Stimulated activated naive CD8-positive, alpha-beta T cell treated with anti-CD3 and anti-CD28 coated beads, Interleukin-15, amount 100 ng/mL, for 72 hours (primary cell): ENCODE measurements around the gene CHRNB1.

Source experiments
- ATAC-seq: fragments of 150-1000 bp; cut with Tn5 transposase; 2 replicates; pipeline ENCODE4 v1.10.0; 2021; ENCODE audit warnings: mild to moderate bottlenecking, moderate library complexity
- DNase-seq, 2 donors: peaks; one replicate each; pipeline ENCODE4 v3.0.0; 2021 to 2022
- H3K27ac Mint-ChIP-seq, 2 donors: one replicate each; pipeline ENCODE4 v1.8.0; 2022; ENCODE audit warnings: mild to moderate bottlenecking in 2 of 2, mixed read lengths in 2 of 2, moderate library complexity in 2 of 2
- H3K27me3 Mint-ChIP-seq: one replicate; pipeline ENCODE4 v1.8.0; 2022; ENCODE audit warnings: mixed read lengths
- H3K4me1 Mint-ChIP-seq: one replicate; pipeline ENCODE4 v1.8.0; 2022; ENCODE audit warnings: mild to moderate bottlenecking, mixed read lengths
- H3K4me3 Mint-ChIP-seq, 2 donors: one replicate each; pipeline ENCODE4 v1.8.0; 2022; ENCODE audit warnings: mild to moderate bottlenecking in 2 of 2, mixed read lengths in 2 of 2, moderate library complexity in 1 of 2
- H3K9me3 Mint-ChIP-seq, 2 donors: one replicate each; pipeline ENCODE4 v1.8.0; 2022; ENCODE audit warnings: mixed read lengths in 2 of 2

CHRNB1 gene

DNA sequence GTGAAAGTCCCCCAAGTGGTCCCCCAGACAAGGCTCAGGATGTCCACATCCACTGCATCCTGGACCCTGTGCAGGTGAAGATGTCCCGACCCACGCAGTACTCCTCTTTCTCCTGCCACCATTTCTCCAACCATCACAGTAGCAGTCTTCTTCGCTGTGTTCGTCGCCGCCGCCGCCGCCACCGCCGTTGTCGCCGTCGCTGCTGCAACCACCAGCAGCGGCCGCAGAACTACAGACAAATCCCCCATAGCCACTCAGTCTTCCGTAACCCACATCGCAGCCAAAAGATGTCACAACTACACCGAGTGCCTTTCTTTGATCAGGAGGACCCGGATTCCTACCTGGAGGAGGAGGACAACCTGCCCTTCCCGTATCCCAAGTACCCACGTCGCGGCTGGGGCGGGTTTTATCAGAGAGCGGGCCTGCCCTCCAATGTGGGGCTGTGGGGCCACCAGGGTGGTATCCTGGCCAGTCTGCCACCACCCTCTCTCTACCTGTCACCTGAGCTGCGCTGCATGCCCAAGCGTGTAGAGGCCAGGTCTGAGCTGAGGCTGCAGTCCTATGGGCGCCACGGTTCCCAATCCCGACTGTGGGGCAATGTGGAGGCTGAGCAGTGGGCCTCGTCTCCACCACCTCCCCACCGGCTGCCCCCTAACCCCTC lies 18.5 kb upstream of the CHRNB1 start:
- no peak overlapping the region for H3K4me3 Mint-ChIP-seq
- peak; percentile 19 for ATAC-seq
- no peak overlapping the region for H3K27ac Mint-ChIP-seq
- H3K27me3 Mint-ChIP-seq = no peaks in the 10 kb centered on the region
- no peaks in the 10 kb centered on the region for H3K4me1 Mint-ChIP-seq
- H3K9me3 Mint-ChIP-seq = no peaks in the 10 kb centered on the region
- DNase-seq = no peak

DNA sequence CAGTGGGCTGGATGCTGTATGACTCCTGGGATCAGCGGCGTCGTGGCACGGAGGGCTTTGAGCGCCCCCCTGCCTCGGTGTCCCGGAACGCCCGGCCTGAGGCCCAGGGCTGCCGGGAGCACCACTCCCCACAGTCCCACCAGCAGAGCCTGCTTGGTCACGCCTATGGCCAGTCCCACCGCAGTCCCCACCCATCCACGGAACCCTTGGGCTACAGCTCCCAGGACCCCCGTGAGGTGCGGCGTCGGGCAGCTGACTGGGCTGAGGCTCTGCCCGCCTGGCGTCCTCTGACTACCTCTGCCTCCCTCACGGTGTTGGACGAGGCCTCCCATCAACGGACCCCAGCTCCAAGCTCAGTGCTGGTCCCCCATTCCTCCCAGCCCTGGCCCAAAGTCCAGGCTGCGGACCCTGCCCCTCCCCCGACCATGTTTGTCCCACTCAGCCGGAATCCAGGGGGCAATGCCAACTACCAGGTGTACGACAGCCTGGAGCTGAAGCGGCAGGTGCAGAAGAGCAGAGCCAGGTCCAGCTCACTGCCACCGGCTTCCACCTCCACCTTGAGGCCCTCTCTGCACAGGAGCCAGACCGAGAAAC lies 17.9 kb upstream of the CHRNB1 start:
- no peak overlapping the region for H3K27ac Mint-ChIP-seq
- H3K4me1 Mint-ChIP-seq = no peaks in the 10 kb centered on the region
- DNase-seq (no peak), ATAC-seq (no peak)
- H3K27me3 Mint-ChIP-seq = no peaks in the 10 kb centered on the region
- no peak overlapping the region for H3K4me3 Mint-ChIP-seq
- no peaks in the 10 kb centered on the region for H3K9me3 Mint-ChIP-seq

DNA sequence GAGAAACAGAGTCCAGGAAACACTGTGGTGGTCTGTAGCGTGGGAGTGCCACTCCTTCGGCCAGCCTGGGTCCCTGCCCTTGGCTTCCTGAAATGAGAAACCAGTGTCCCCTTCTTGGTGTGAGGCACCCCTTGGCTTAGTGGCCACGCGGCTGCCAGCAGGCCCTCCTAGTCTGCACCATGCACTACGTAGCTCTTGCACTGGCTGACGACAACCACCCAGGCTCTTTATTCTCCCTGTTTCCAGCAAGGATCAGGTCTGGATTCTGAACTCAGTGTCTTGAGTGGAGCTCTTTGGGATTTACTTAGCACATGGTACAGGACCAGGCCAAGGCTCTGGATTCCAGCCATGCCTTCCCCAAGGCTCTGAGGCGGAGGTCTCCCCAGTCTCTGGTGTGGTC lies 17.3 kb upstream of the CHRNB1 start:
- no peak for ATAC-seq
- no peaks in the 10 kb centered on the region for H3K27me3 Mint-ChIP-seq
- H3K4me3 Mint-ChIP-seq = no peak overlapping the region
- no peaks in the 10 kb centered on the region for H3K4me1 Mint-ChIP-seq
- DNase-seq = no peak
- no peaks in the 10 kb centered on the region for H3K9me3 Mint-ChIP-seq
- no peak overlapping the region for H3K27ac Mint-ChIP-seq

DNA sequence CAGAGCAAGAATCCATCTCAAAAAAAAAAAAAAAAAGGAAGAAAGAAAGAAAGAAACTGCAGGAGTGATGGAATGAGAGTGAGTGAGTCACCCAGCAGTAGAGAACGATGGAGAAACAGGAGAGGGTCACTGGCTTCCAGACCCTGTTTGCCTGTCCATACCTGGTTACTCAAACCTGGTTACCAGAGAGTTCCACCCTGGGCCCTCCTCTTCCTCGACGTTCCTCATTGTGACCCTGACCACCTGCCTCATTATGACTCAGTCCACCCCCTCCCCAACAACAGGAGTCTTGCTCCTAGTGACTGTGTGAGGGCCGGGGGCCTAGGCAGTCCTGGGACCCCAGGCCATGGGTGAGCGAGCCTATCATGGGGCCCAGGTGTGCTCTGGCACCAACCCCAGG lies 16.3 kb upstream of the CHRNB1 start, which contains the start of gene SPEM3:
TSS of gene SPEM3 (plus strand) at position 301 of the 400 bp plus-strand sequence. CDS start at position 347, 46 bp downstream.
- Mint-ChIP-seq H3K27me3 (no peaks in the 10 kb centered on the region), H3K4me1 (no peaks in the 10 kb centered on the region), H3K9me3 (no peaks in the 10 kb centered on the region), H3K27ac (no peak within 1 kb of the TSS), H3K4me3 (no peak within 1 kb of the TSS)
- ATAC-seq (no peak), DNase-seq (no peak)

DNA sequence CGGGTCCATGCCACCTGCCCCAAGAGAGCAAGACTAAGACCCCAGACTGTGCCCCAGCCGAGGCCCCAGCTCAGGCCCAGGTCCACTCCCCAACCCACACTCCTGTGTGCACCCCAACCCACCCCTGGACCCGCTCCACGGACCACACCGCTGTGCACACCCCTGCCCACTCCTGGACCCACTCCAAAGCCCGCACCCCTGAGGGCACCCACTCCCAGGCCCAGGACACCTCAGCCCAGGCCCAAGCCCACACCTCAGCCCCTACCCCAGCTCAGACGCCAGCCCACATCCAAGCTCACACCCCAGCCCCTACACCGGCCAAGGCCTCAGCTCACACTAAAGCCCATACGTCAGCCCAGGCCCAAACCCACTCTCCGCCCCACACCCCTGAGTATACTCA lies 15.1 kb upstream of the CHRNB1 start:
- Mint-ChIP-seq H3K4me1 (peaks cover under 1% of the 10 kb centered on the region), H3K27ac (no peak overlapping the region), H3K9me3 (no peaks in the 10 kb centered on the region), H3K4me3 (no peak overlapping the region), H3K27me3 (no peaks in the 10 kb centered on the region)
- peak; percentile 55 for ATAC-seq
- no peak for DNase-seq

DNA sequence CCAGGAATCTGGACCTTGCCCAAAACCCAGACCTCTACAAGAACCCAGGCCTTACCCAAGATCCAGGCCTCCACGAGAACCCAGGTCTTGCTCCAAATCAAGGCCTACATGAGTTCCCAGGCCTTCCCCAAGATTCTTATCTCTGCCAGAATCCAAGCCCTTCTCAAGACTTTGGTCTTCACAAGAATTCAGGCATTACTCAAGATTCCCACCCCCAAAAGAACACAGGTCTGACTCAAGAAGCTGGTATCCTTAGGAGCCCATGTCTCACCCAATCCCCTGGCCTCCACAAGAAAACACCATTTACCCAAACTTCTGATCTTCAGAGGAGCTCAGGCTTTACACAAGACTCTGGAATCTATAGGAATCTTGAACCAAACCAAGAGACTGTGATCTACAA lies 13.6 kb upstream of the CHRNB1 start:
- Mint-ChIP-seq H3K27ac (no peak overlapping the region), H3K9me3 (no peaks in the 10 kb centered on the region)
- no peak for ATAC-seq

DNA sequence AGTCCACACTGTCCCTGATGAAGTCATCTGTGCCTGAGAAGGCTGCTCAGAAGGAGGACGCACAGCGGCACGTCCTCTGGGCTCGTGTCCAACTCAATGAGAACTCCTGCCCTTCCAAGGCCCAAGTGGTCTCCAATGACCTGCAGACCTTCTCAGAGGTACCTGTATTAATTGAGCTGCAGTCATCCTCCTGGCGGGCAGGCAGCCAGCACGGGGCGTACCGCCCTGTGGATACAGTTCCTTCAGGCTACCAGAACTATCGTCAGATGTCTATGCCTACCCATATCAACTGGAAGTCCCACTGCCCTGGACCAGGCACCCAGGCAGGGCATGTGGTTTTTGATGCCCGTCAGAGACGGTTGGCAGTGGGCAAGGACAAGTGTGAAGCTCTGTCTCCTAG lies 12.6 kb upstream of the CHRNB1 start:
- H3K4me1 Mint-ChIP-seq = peaks cover 20% of the 10 kb centered on the region
- H3K27ac Mint-ChIP-seq = no peak overlapping the region
- no peaks in the 10 kb centered on the region for H3K27me3 Mint-ChIP-seq
- no peaks in the 10 kb centered on the region for H3K9me3 Mint-ChIP-seq
- ATAC-seq (no peak), DNase-seq (no peak)
- H3K4me3 Mint-ChIP-seq = no peak overlapping the region

More for the DNA sequence above, 13.6 kb upstream of the CHRNB1 start:
- no peaks in the 10 kb centered on the region for H3K27me3 Mint-ChIP-seq
- H3K4me3 Mint-ChIP-seq = no peak overlapping the region
- H3K4me1 Mint-ChIP-seq = peaks cover 10% of the 10 kb centered on the region
- DNase-seq = no peak

DNA sequence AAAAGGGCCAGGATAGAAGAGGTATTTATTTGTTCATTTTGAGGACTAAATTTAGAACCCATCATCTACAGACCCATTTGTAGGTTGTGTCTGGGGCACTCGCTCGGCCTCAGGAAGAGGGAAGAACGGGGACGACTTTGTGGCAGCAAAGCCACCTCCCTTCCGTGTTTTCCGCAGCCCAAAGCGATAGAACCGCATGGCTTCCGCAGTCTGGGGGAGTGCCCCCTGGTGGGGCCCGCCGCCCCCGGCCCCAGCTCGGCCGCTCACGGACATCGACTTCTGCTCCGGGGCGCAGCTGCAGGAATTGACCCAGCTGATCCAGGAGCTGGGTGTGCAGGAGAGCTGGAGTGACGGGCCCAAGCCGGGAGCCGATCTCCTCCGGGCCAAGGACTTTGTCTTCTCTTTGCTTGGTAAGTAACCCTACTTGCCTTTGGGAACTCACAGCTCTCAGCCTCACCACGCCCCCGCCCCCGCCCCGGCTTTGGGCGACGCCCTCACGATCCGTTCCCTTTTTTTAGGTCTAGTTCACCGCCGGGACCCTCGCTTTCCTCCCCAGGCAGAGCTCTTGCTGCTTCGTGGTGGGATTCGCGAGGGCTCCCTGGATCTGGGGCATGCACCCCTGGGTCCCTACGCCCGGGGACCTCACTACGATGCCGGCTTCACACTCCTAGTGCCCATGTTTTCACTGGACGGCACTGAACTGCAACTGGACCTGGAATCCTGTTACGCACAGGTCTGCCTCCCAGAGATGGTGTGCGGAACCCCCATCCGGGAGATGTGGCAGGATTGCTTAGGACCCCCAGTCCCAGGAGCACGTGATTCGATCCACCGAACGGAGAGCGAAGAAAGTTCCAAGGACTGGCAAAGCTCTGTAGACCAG lies 8.9 kb upstream of the CHRNB1 start:
- Mint-ChIP-seq H3K27ac (peak overlapping the region; percentile 87 to 88), H3K27me3 (peaks cover 23% of the 10 kb centered on the region), H3K4me3 (peak overlapping the region; percentile 91 to 99), H3K4me1 (peaks cover 52% of the 10 kb centered on the region), H3K9me3 (no peaks in the 10 kb centered on the region)
- DNase-seq (peak; percentile 75 to 78), ATAC-seq (peak; percentile 48)

DNA sequence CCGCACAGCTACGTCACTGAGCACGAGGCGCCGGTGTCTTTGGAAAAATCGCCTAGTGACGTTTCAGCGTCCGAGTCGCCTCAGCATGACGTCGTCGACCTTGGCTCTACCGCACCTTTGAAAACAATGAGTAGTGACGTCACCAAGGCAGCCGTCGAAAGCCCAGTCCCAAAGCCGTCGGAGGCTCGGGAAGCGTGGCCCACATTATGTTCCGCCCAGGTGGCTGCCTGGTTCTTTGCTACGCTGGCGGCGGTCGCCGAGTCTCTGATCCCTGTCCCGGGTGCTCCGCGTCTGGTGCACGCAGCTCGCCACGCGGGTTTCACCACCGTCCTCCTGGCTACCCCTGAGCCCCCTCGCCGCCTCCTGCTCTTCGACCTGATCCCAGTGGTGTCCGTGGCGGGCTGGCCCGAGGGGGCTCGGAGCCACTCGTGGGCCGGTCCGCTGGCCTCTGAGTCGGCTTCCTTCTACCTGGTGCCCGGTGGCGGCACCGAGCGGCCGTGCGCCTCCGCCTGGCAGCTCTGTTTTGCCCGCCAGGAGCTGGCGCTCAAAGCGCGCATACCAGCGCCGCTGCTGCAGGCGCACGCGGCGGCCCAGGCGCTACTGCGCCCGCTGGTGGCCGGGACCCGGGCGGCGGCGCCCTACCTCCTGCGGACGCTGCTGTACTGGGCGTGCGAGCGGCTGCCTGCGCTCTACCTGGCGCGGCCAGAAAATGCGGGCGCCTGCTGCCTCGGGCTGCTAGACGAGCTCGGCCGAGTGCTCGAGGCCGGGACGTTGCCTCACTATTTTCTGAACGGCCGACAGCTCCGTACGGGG lies 8.1 kb upstream of the CHRNB1 start:
- Mint-ChIP-seq H3K27me3 (peaks cover 29% of the 10 kb centered on the region), H3K4me3 (peak overlapping the region; percentile 91 to 99), H3K9me3 (no peaks in the 10 kb centered on the region), H3K4me1 (peaks cover 57% of the 10 kb centered on the region), H3K27ac (peak overlapping the region; percentile 61 to 87)
- DNase-seq (peak; percentile 86 to 88), ATAC-seq (peak; percentile 83)

DNA sequence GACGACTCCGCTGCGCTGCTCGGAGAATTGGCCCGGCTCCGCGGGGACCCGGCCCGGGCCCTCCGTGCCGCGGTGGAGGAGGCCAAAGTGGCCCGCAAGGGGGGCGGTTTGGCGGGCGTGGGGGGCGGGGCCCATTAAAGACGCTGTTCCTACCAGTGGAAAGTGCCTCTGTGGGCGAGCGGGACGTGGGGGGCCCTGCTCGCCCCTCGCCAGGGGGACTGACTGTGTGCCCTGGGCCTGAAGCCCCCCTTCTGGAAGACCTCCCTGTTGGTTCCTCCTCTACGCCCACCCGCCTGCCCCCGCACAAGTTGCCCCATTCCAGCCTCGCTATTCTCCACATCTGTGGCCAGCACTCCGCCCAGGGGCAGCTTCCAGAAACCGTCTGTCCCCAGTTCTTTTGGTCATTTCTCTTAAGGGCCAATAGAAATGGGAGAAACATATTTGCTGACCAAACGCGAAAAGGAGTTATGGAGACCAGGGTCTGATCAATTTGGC lies 7.4 kb upstream of the CHRNB1 start:
- no peaks in the 10 kb centered on the region for H3K9me3 Mint-ChIP-seq
- peak overlapping the region; percentile 91 to 99 for H3K4me3 Mint-ChIP-seq
- no peak for ATAC-seq
- H3K27ac Mint-ChIP-seq = no peak overlapping the region
- H3K27me3 Mint-ChIP-seq = peaks cover 36% of the 10 kb centered on the region
- no peak for DNase-seq
- peaks cover 57% of the 10 kb centered on the region for H3K4me1 Mint-ChIP-seq

DNA sequence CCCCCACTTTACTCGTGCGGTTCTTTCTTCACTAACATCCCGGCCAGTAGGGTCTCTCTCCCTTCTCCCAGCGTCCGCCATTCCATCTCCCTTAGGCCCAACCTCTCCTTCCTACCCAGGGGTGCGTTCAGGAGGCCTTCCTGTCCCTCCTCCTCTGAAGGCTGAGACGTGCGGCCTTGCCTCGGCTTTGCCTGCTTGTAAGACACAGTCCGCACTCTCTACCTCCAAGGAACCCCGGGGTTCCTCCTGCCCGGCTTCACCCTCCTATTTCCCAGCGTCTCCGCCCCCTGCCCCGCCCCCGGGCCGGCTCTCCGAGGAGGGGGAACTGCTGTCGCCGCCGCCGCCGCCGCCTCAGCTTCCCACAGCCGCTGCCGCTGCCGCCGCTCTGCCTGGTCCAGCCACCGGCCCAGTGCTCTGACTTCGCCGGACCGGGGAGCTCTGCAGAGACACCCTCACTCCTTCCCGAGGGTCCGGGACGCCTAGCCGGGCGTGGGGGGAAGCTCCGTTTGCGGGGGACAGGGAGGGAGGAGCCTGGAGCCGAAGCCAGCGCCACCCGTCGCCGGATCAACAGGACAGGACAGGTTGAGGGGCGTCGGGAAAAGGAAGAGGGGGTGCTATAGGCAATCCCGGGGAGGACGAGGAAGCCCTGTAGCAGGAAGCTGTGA lies 6.8 kb upstream of the CHRNB1 start:
- H3K4me1 Mint-ChIP-seq = peaks cover 57% of the 10 kb centered on the region
- DNase-seq (peak; percentile 55 to 59), ATAC-seq (no peak)
- H3K4me3 Mint-ChIP-seq = peak overlapping the region; percentile 87 to 99
- H3K27me3 Mint-ChIP-seq = peaks cover 43% of the 10 kb centered on the region
- H3K27ac Mint-ChIP-seq = no peak overlapping the region
- no peaks in the 10 kb centered on the region for H3K9me3 Mint-ChIP-seq

DNA sequence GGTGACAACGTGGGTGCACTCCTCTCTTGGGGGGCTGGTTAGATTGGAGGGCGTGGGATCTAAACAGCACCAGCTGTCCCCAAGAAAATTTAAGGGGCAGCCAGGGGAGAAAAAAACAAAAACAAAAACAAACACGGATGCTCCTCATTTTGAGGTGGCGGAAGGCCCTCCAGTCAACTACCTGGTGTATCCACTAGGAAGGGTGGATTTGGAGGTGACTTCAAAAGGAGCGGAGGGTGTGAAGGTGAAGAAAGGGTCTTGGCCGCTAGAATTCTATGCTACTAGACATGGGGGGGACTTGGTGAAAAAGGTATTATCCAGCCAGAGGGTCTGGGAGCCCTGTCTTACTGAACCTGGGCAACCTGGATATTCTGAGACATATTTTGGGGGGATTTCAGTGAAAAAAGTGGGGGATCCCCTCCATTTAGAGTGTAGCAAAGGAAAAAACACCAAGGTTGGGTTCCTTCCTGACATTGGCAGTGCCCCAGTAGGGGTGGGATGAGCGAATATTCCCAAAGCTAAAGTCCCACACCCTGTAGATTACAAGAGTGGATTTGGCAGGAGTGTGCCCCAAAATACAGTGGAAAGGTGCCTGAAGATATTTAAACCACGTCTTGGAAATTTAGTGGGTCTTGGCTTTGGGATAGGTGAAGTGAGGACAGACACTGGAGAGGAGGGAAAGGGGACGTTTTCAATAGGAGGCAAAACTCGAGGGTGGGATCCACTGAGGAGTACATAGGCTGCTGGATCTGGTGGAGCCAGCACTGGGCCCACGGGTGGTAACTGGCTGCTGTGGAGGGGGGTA lies 6.0 kb upstream of the CHRNB1 start:
- DNase-seq (no peak), ATAC-seq (no peak)
- Mint-ChIP-seq H3K27ac (no peak overlapping the region), H3K4me3 (peak overlapping the region; percentile 87 to 99), H3K4me1 (peaks cover 57% of the 10 kb centered on the region), H3K9me3 (no peaks in the 10 kb centered on the region), H3K27me3 (peaks cover 50% of the 10 kb centered on the region)

DNA sequence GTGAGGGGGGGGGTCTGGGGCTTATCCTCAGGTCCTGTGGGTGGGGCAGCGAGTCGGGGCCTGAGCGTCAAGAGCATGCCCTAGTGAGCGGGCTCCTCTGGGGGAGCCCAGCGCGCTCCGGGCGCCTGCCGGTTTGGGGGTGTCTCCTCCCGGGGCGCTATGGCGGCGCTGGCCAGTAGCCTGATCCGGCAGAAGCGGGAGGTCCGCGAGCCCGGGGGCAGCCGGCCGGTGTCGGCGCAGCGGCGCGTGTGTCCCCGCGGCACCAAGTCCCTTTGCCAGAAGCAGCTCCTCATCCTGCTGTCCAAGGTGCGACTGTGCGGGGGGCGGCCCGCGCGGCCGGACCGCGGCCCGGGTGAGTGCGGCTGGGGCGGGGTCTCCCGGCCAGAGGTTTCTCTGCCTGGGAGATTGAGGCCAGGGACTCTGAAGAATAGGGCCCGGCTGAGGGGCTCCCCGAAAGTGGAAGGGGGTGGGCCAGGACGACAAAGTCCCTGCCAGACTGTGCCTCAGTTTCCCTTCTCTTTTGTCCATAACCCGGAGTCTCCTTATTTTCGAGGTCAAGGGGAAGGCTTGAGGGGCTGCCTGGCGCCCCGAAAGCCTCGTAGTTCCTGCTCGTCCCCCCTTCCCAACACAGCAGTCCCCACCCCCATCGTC lies 5.3 kb upstream of the CHRNB1 start, which contains the start of gene FGF11:
TSS of gene FGF11 (plus strand) at position 51 of the 651 bp plus-strand sequence. CDS start at position 160, 109 bp downstream.
- no peaks in the 10 kb centered on the region for H3K9me3 Mint-ChIP-seq
- ATAC-seq (no peak), DNase-seq (peak in 1 of 2 donors; percentile 29)
- peaks cover 59% of the 10 kb centered on the region for H3K4me1 Mint-ChIP-seq
- peak within 1 kb of the TSS; percentile 24 to 92 for H3K27ac Mint-ChIP-seq
- peaks cover 56% of the 10 kb centered on the region for H3K27me3 Mint-ChIP-seq
- peak within 1 kb of the TSS; percentile 94 to 99 for H3K4me3 Mint-ChIP-seq
